HepG2 (cell line): Measurements from ENCODE around the gene PAIP1. TPM values are rescaled to one million over a fixed set of nuclear protein-coding genes. Genes with fewer than 3 reads are reported as not detected.

Experiments
- AGO2 ChIP-seq: fragments of 200-400 bp; formaldehyde crosslinking; optimal IDR thresholded peaks from 2 replicates; pipeline ENCODE3; 2017; ENCODE audit warnings: mild to moderate bottlenecking, low read depth, low read length, moderate library complexity
- ARID3A ChIP-seq: IDR thresholded peaks from 2 replicates; pipeline ENCODE4 v1.6.1; 2012; ENCODE audit warnings: low read depth, low read length, improper control_type of control experiment
- ATF1 ChIP-seq: IDR thresholded peaks from 2 replicates; pipeline ENCODE4 v1.6.1; 2016; ENCODE audit warnings: mild to moderate bottlenecking, control low read depth
- CCAR2 ChIP-seq: fragments of 200-400 bp; formaldehyde crosslinking; optimal IDR thresholded peaks from 2 replicates; pipeline ENCODE3; 2018; ENCODE audit warnings: low read depth, mild to moderate bottlenecking, low read length, moderate library complexity
- ETS1 ChIP-seq: sonication (generic); formaldehyde crosslinking; IDR thresholded peaks from 2 replicates; pipeline ENCODE4 v1.4.0; 2020; ENCODE audit warnings: missing genetic modification reagents
- ETV6 ChIP-seq: sonication (generic); formaldehyde crosslinking; conservative IDR thresholded peaks from 2 replicates; pipeline ENCODE4 v1.4.0; 2020; ENCODE audit warnings: missing genetic modification reagents
- GATAD2A ChIP-seq: IDR thresholded peaks from 2 replicates; pipeline ENCODE4 v1.6.1; 2016
- HNRNPK ChIP-seq: fragments of 200-400 bp; formaldehyde crosslinking; IDR thresholded peaks from 2 replicates; pipeline ENCODE4 v1.6.1; 2018; ENCODE audit warnings: low read length, low read depth, moderate library complexity, mild to moderate bottlenecking; ENCODE audit not compliant: poor library complexity, severe bottlenecking
- PLRG1 ChIP-seq: fragments of 450-650 bp; conservative IDR thresholded peaks from 2 replicates; pipeline ENCODE4 v1.6.1; 2016
- RBM39 ChIP-seq: fragments of 200-400 bp; formaldehyde crosslinking; IDR thresholded peaks from one replicate; pipeline ENCODE4 v1.6.1; 2018; ENCODE audit warnings: antibody characterized with exemption, mild to moderate bottlenecking, low read depth, low read length; ENCODE audit not compliant: poor library complexity, severe bottlenecking
- RXRB ChIP-seq: IDR thresholded peaks from 2 replicates; pipeline ENCODE4 v1.6.1; 2016; ENCODE audit warnings: borderline replicate concordance, missing genetic modification reagents, missing compliant biosample characterization
- SAP130 ChIP-seq: IDR thresholded peaks from 2 replicates; pipeline ENCODE4 v1.6.1; 2016; ENCODE audit warnings: low read depth
- TBX2 ChIP-seq: sonication (generic); formaldehyde crosslinking; IDR thresholded peaks from 2 replicates; pipeline ENCODE4 v1.5.0; 2020; ENCODE audit warnings: missing genetic modification reagents, mild to moderate bottlenecking, borderline replicate concordance
- WIZ ChIP-seq: sonication (generic); formaldehyde crosslinking; IDR thresholded peaks from 2 replicates; pipeline ENCODE4 v1.5.1; 2020; ENCODE audit warnings: mild to moderate bottlenecking, missing genetic modification reagents
- ZBTB42 ChIP-seq: sonication (generic); formaldehyde crosslinking; IDR thresholded peaks from 2 replicates; pipeline ENCODE4 v1.5.0; 2020; ENCODE audit warnings: mild to moderate bottlenecking, missing genetic modification reagents
- ZFY ChIP-seq: sonication (generic); formaldehyde crosslinking; IDR thresholded peaks from 2 replicates; pipeline ENCODE4 v1.4.0; 2020; ENCODE audit warnings: missing genetic modification reagents
- ZNF282 ChIP-seq: fragments of 450-650 bp; IDR thresholded peaks from 2 replicates; pipeline ENCODE4 v1.6.1; 2018; ENCODE audit not compliant: partially characterized antibody
- ZNF382 ChIP-seq: sonication (generic); formaldehyde crosslinking; IDR thresholded peaks from 2 replicates; pipeline ENCODE4 v1.5.0; 2020; ENCODE audit warnings: missing genetic modification reagents, mild to moderate bottlenecking, borderline replicate concordance
- ZNF446 ChIP-seq: sonication (generic); formaldehyde crosslinking; IDR thresholded peaks from 2 replicates; pipeline ENCODE4 v1.5.0; 2020; ENCODE audit warnings: mild to moderate bottlenecking, missing genetic modification reagents
- ZNF549 ChIP-seq: sonication (generic); formaldehyde crosslinking; IDR thresholded peaks from 2 replicates; pipeline ENCODE4 v1.5.0; 2020; ENCODE audit warnings: missing genetic modification reagents
- ZSCAN31 ChIP-seq: sonication (generic); formaldehyde crosslinking; IDR thresholded peaks from 2 replicates; pipeline ENCODE4 v1.5.0; 2020; ENCODE audit warnings: low read depth, mild to moderate bottlenecking, missing genetic modification reagents
- polyA plus RNA-seq, 8 experiments: library from polyadenylated mRNA; depleted of rRNA in 3 of 8; stranded (reverse) in 7 of 8; unstranded in 1 of 8; fragments of >200 nt; fragmentation: Illumina TruSeq in 4 of 8; extraction: Trizol in 4 of 8; gene quantifications; 2 replicates each; pipeline versions ENCODE4 v1.2.1 to v1.2.3, GENCODE V29; 2011 to 2016; ENCODE audit warnings: low read depth in 4 of 8, missing spikeins in 1 of 8, mixed read lengths in 1 of 8; ENCODE audit not compliant: insufficient read depth in 1 of 8
- total RNA-seq, 5 experiments: library from RNA; depleted of rRNA; stranded (reverse); fragments of >200 nt; fragmentation: Illumina TruSeq; extraction: Trizol; gene quantifications; 2 replicates each; pipeline ENCODE4 v1.2.3, GENCODE V29; 2016; ENCODE audit warnings: low read depth in 1 of 5

PAIP1 gene
- total and polyA plus RNA-seq, 2 of the 13 experiments (the other 11 are each of a cell fraction or from before 2014, with no cell fraction given): 96.6 to 116 TPM

GRCh38 chr5:43483298-43484105, 73.4 kb downstream of the PAIP1 start, which contains the start of gene TMEM267 (continued):
- TF ChIP-seq ARID3A (no peak), RBM39 (peak; percentile 96), TBX2 (CRISPR knock-in tag) (peak; percentile 75), ETV6 (CRISPR knock-in tag) (peak; percentile 57; the same call in 1 of the 2 replicates), ATF1 (CRISPR knock-in tag) (peak; percentile 79), ZNF549 (CRISPR knock-in tag) (no peak), ZFY (CRISPR knock-in tag) (peak; percentile 95), GATAD2A (CRISPR knock-in tag) (peak; percentile 29; the same call in 1 of the 2 replicates), ZNF282 (no peak), AGO2 (peak; percentile 57), HNRNPK (peak; percentile 59), ZNF446 (CRISPR knock-in tag) (peak; percentile 59; the same call in 1 of the 2 replicates), WIZ (CRISPR knock-in tag) (0 out of 2 replicates have a peak, but pooled peaks have one; percentile 9), ZBTB42 (CRISPR knock-in tag) (0 out of 2 replicates have a peak, but pooled peaks have one; percentile 10), SAP130 (peak; percentile 84), CCAR2 (peak; percentile 65), ZSCAN31 (CRISPR knock-in tag) (0 out of 2 replicates have a peak, but pooled peaks have one; percentile 67), ZNF382 (no peak), RXRB (CRISPR knock-in tag) (peak; percentile 29; the same call in 1 of the 2 replicates), PLRG1 (no peak), ETS1 (CRISPR knock-in tag) (no peak; the same call in 1 of the 2 replicates)
